Endodermal cell (in vitro differentiated cells): Measurements from ENCODE around the gene MUC3A. TPM values are rescaled to one million over a fixed set of nuclear protein-coding genes. Genes with fewer than 3 reads are reported as not detected.

ENCODE experiments used
- DNase-seq: peaks from one replicate; pipeline ENCODE4 v3.0.0-alpha.2; 2017
- H3K27ac ChIP-seq: 2 replicates; pipeline ENCODE4 v1.5.1; 2013; ENCODE audit warnings: mild to moderate bottlenecking, low read depth, low read length, moderate library complexity
- H3K27me3 ChIP-seq: 2 replicates; pipeline ENCODE4 v1.6.1; 2013; ENCODE audit warnings: mild to moderate bottlenecking, low read length, moderate library complexity; ENCODE audit not compliant: insufficient read depth, control insufficient read depth, poor library complexity, severe bottlenecking
- H3K36me3 ChIP-seq: 2 replicates; pipeline ENCODE4 v1.7.0; 2013; ENCODE audit warnings: mild to moderate bottlenecking, low read length, moderate library complexity; ENCODE audit not compliant: control insufficient read depth, insufficient read depth
- H3K4me1 ChIP-seq: one replicate; pipeline ENCODE4 v1.7.0; 2013; ENCODE audit warnings: low read length; ENCODE audit not compliant: control insufficient read depth, insufficient read depth
- H3K4me3 ChIP-seq: 2 replicates; pipeline ENCODE4 v1.5.1; 2013; ENCODE audit warnings: mild to moderate bottlenecking, low read length, moderate library complexity
- H3K9ac ChIP-seq: 2 replicates; pipeline ENCODE4 v1.6.1; 2013; ENCODE audit warnings: mild to moderate bottlenecking, low read length, moderate library complexity; ENCODE audit not compliant: poor library complexity, severe bottlenecking; ENCODE audit errors: extremely low read depth
- H3K9me3 ChIP-seq: 2 replicates; pipeline ENCODE4 v1.6.1; 2013; ENCODE audit warnings: mild to moderate bottlenecking, low read length, moderate library complexity; ENCODE audit not compliant: control insufficient read depth
- H3K27ac Mint-ChIP-seq: 2 replicates; pipeline ENCODE4 v1.8.0; 2020; ENCODE audit warnings: mixed read lengths
- H3K27me3 Mint-ChIP-seq: 2 replicates; pipeline ENCODE4 v1.8.0; 2021; ENCODE audit warnings: mild to moderate bottlenecking, mixed read lengths; ENCODE audit not compliant: insufficient read depth
- H3K36me3 Mint-ChIP-seq: 2 replicates; pipeline ENCODE4 v1.8.0; 2020; ENCODE audit warnings: low read depth, mixed read lengths
- H3K4me1 Mint-ChIP-seq: 2 replicates; pipeline ENCODE4 v1.8.0; 2020; ENCODE audit warnings: mixed read lengths
- H3K4me3 Mint-ChIP-seq: 2 replicates; pipeline ENCODE4 v1.8.0; 2020; ENCODE audit warnings: mild to moderate bottlenecking, moderate library complexity, mixed read lengths
- H3K9me3 Mint-ChIP-seq: 2 replicates; pipeline ENCODE4 v1.8.0; 2020; ENCODE audit warnings: mild to moderate bottlenecking, mixed read lengths
- WGBS, 2 experiments: methylation state at CpG; one replicate each; pipeline versions ENCODE4 v1.1.5 to v1.1.7; 2013; ENCODE audit warnings: missing lambda C conversion rate in 2 of 2, mixed read lengths in 1 of 2; ENCODE audit not compliant: insufficient coverage in 1 of 2, insufficient read length in 1 of 2; 5-methylcytosine and 5-hydroxymethylcytosine counted together
- total RNA-seq, 2 donors: library from RNA; stranded (reverse); fragmentation: NEBNext Ultra II Directional in 1 of 2; extraction: Animal tissue kit (Norgen Biotek cat#: 25700) in 1 of 2; gene quantifications; 2 replicates in 1 of 2; 3 replicates in 1 of 2; pipeline ENCODE4 v1.2.1, GENCODE V29; 2021
- TF ChIP-seq, protein P1 (sequence below): fragments of 200-600 bp; sonication (generic); conservative IDR thresholded peaks from 2 replicates; pipeline ENCODE4 v1.5.0; 2021; ENCODE audit warnings: antibody characterized with exemption, mild to moderate bottlenecking

MUC3A gene
- total RNA-seq, 2 donors from 2014 or later = 7.7 to 24.1 TPM

- Histone ChIP-seq H3K4me1 (peaks cover 5% of the 10 kb centered on the region), H3K9me3 (no peaks in the 10 kb centered on the region), H3K27ac (no peak overlapping the region), H3K9ac (no peak overlapping the region), H3K27me3 (peaks cover 21% of the 10 kb centered on the region), H3K4me3 (no peak overlapping the region), H3K36me3 (no peaks in the 10 kb centered on the region)
- H3K36me3 Mint-ChIP-seq = no peaks in the 10 kb centered on the region
- TF ChIP-seq, protein P1, sequence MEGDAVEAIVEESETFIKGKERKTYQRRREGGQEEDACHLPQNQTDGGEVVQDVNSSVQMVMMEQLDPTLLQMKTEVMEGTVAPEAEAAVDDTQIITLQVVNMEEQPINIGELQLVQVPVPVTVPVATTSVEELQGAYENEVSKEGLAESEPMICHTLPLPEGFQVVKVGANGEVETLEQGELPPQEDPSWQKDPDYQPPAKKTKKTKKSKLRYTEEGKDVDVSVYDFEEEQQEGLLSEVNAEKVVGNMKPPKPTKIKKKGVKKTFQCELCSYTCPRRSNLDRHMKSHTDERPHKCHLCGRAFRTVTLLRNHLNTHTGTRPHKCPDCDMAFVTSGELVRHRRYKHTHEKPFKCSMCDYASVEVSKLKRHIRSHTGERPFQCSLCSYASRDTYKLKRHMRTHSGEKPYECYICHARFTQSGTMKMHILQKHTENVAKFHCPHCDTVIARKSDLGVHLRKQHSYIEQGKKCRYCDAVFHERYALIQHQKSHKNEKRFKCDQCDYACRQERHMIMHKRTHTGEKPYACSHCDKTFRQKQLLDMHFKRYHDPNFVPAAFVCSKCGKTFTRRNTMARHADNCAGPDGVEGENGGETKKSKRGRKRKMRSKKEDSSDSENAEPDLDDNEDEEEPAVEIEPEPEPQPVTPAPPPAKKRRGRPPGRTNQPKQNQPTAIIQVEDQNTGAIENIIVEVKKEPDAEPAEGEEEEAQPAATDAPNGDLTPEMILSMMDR = no peak
- H3K9me3 Mint-ChIP-seq = peaks cover 2% of the 10 kb centered on the region
- H3K4me3 Mint-ChIP-seq = no peak overlapping the region
- WGBS, 2 experiments = 65 to 68% methylated on average over 10 to 14 of the region's 14 CpGs
- no peak overlapping the region for H3K27ac Mint-ChIP-seq
- no peak for DNase-seq
- peaks cover 14% of the 10 kb centered on the region for H3K4me1 Mint-ChIP-seq
- H3K27me3 Mint-ChIP-seq = peaks cover 16% of the 10 kb centered on the region
Measured at GRCh38 chr7:100971111-100972001, 22.0 kb downstream of the MUC3A start.

DNA sequence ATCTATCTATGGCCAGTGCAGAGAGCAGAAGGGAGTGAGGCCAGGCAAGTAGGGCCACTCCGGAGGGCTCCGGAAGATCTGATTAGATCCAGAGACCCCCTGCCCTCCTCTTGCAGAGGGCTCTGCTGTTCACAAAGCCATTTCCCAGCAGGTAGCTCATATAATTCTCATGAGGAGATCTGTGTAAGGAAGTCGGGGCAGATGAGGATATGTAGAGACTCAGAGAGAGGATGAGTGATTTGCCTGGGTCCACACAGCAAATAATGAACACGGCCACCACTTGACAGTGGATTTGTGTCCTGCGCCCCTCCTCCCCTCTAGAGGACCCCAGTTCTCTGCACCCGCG, 22.6 kb downstream of the MUC3A start:
- DNase-seq = no peak
- no peaks in the 10 kb centered on the region for H3K9me3 ChIP-seq
- H3K36me3 ChIP-seq = no peaks in the 10 kb centered on the region
- Mint-ChIP-seq H3K36me3 (no peaks in the 10 kb centered on the region), H3K4me3 (no peak overlapping the region), H3K27ac (no peak overlapping the region), H3K4me1 (peaks cover 12% of the 10 kb centered on the region), H3K9me3 (peaks cover 2% of the 10 kb centered on the region), H3K27me3 (peaks cover 11% of the 10 kb centered on the region)
- no peak overlapping the region for H3K27ac ChIP-seq
- no peaks in the 10 kb centered on the region for H3K4me1 ChIP-seq
- H3K9ac ChIP-seq = no peak overlapping the region
- peaks cover 15% of the 10 kb centered on the region for H3K27me3 ChIP-seq
- TF ChIP-seq, protein P1 = no peak
- H3K4me3 ChIP-seq = no peak overlapping the region
- WGBS, 2 experiments = 66 to 69% methylated on average over 7 of the region's 7 CpGs

DNA sequence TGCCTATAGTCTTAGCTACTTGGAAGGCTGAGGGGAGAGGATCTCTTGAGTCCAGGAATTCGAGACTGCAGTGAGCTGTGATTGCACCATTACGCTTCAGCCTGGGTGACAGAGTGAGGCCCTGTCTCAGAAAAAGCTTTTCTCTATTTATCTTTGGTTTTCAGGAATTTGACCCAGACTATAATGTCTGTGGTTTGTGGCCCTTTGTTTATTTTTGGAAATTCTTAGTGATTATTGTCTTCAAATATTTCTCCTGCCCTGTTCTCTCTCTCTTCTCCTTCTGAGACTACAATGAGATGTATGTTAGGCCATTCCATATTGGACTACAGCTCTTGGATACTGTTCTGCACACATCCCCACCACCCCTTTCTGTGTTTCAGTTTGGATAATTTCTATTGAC, 24.7 kb downstream of the MUC3A start:
- 90 to 100% methylated on average over 2 of the region's 2 CpGs for WGBS, 2 experiments
- H3K27me3 ChIP-seq = no peaks in the 10 kb centered on the region
- no peaks in the 10 kb centered on the region for H3K4me1 Mint-ChIP-seq
- H3K27me3 Mint-ChIP-seq = no peaks in the 10 kb centered on the region
- no peak overlapping the region for H3K4me3 Mint-ChIP-seq
- H3K4me1 ChIP-seq = no peaks in the 10 kb centered on the region
- TF ChIP-seq, protein P1 = no peak
- no peaks in the 10 kb centered on the region for H3K36me3 ChIP-seq
- no peak overlapping the region for H3K27ac ChIP-seq
- no peak overlapping the region for H3K4me3 ChIP-seq
- no peaks in the 10 kb centered on the region for H3K36me3 Mint-ChIP-seq
- peaks cover 2% of the 10 kb centered on the region for H3K9me3 Mint-ChIP-seq
- H3K27ac Mint-ChIP-seq = no peak overlapping the region
- H3K9ac ChIP-seq = no peak overlapping the region
- DNase-seq = no peak
- no peaks in the 10 kb centered on the region for H3K9me3 ChIP-seq
